GM12874 (cell line): ENCODE measurements around the gene RIMS1.

Source experiments
- TF ChIP-seq, protein P1 (sequence below): IDR thresholded peaks from 2 replicates; pipeline ENCODE4 v1.5.1; 2011; ENCODE audit warnings: low read depth, mild to moderate bottlenecking, control low read depth, low read length, moderate library complexity; ENCODE audit not compliant: insufficient read depth

RIMS1 gene, protein sequence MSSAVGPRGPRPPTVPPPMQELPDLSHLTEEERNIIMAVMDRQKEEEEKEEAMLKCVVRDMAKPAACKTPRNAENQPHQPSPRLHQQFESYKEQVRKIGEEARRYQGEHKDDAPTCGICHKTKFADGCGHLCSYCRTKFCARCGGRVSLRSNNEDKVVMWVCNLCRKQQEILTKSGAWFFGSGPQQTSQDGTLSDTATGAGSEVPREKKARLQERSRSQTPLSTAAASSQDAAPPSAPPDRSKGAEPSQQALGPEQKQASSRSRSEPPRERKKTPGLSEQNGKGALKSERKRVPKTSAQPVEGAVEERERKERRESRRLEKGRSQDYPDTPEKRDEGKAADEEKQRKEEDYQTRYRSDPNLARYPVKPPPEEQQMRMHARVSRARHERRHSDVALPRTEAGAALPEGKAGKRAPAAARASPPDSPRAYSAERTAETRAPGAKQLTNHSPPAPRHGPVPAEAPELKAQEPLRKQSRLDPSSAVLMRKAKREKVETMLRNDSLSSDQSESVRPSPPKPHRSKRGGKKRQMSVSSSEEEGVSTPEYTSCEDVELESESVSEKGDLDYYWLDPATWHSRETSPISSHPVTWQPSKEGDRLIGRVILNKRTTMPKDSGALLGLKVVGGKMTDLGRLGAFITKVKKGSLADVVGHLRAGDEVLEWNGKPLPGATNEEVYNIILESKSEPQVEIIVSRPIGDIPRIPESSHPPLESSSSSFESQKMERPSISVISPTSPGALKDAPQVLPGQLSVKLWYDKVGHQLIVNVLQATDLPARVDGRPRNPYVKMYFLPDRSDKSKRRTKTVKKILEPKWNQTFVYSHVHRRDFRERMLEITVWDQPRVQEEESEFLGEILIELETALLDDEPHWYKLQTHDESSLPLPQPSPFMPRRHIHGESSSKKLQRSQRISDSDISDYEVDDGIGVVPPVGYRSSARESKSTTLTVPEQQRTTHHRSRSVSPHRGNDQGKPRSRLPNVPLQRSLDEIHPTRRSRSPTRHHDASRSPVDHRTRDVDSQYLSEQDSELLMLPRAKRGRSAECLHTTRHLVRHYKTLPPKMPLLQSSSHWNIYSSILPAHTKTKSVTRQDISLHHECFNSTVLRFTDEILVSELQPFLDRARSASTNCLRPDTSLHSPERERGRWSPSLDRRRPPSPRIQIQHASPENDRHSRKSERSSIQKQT (N-terminal part only)

DNA sequence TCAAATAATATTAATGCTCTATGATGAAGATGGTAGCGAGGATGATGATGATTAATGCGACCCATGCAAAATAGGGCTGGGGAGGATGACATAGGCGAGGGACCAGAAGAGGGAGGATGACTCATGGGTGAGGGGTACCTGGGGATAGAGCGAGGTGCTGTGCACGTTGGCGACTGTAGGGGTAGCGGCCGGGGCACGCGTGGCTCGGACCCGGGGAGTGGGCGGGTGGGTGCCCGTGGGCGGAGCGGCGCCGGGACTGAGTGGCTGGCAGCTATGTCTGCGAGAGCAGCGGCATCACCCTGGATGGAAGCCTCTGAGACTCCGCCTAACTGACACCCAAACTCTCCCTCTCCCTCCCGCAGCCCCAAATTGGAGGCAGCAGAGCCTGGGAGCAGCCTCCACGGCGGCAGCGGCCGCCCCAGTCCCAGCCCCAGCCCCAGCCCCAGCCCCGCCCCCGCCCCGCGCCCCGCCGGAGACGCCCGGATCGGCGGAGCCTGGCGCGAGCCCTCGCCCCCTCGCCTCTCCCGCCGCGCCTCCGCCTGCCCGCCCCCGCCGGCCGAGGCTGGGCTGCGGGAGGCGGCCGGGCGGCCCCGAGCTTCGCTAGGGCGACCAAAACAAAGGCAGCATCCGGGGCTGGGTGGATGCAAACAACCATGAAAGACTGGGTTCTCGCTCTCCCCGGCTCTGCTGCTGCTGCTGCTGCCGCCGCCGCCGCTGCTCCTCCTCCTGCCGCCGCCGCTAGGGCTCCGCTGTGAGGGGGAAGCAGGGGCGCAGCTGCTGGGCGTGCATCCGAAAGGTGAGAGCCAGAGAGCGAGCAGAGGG lies at the start of gene RIMS1:
Gene RIMS1, plus strand, starts transcription at position 367 of the 822 bp plus-strand sequence. CDS start 474 bp downstream, outside the sequence.
- TF ChIP-seq, protein P1, sequence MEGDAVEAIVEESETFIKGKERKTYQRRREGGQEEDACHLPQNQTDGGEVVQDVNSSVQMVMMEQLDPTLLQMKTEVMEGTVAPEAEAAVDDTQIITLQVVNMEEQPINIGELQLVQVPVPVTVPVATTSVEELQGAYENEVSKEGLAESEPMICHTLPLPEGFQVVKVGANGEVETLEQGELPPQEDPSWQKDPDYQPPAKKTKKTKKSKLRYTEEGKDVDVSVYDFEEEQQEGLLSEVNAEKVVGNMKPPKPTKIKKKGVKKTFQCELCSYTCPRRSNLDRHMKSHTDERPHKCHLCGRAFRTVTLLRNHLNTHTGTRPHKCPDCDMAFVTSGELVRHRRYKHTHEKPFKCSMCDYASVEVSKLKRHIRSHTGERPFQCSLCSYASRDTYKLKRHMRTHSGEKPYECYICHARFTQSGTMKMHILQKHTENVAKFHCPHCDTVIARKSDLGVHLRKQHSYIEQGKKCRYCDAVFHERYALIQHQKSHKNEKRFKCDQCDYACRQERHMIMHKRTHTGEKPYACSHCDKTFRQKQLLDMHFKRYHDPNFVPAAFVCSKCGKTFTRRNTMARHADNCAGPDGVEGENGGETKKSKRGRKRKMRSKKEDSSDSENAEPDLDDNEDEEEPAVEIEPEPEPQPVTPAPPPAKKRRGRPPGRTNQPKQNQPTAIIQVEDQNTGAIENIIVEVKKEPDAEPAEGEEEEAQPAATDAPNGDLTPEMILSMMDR = peak; percentile 23; the same call in 1 of the 2 replicates

DNA sequence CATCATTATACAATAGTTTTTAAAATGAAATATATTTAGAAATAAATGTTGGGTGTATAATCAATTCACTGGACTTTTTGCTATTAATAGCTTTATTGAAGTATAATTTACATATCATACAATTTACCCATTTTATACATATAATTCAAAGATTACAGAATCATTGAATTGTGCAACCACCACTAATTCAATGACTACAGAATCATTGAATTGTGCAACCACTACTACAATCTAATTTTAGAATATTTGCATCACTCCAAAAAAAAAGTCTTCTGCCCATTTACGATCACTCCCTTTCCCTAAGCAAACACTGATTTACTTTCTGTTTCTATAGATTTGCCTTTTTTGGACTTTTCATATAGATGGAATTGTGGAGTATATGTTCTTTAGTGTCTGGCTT lies 35.1 kb upstream of the RIMS1 start:
- TF ChIP-seq, protein P1 = no peak

DNA sequence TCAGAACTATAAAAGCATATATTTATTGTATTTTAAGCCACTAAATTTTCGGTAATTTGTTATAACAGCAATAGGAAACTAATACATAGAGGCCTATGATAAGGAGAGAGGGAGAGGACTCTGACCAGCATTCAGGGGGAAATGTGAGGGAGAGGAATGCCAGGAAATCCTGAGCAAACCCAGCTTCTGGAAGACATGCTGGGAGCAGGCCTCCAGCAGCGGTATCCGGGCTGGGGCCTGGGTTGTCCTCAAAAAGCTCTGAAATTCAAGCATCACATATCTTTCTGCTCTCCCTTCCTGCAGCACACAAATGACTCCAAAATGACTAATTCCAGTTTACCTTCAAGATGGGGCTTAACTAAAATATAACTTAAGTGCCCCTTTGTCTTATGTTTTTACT lies 33.4 kb upstream of the RIMS1 start:
- TF ChIP-seq, protein P1 = no peak

DNA sequence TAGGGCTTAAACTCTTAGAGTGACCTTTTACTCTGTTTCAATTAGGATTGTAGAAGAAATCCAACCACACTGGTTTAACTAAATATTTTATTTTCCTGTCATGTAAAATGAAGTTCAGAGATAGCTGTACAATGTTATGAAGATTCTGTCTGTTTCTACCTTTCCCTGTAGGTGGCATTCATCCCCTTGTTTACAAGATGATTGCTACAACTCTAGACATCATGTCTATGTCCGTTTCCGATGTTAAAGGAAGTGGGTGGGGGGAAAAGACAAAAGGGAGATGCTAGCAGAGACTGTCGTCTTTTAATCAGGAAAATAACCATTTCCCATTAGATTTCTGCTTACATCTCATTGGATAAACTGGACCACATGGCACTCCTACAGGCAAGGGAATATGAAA lies 30.9 kb upstream of the RIMS1 start:
- TF ChIP-seq, protein P1 = no peak

DNA sequence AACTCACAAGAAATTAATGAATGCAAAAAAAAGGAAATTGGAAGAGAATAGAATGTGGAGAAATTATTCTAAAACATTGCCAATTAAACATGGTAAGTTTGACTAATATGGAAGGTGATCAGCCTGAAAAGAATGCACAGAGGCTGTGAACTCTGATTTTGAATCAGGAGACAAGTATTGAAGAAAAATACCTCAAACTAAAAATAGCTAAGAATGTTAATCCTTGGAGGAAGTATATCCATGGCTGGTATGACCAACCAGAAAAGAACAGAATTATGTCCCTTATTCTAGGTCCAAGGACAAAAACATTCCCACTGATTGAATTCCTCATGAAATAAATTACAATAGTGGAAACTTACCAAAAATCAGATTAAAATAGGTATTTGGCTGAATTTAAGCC lies 7.3 kb upstream of the RIMS1 start:
- TF ChIP-seq, protein P1 = no peak

- TF ChIP-seq, protein P1 = no peak
Observed at GRCh38 chr6:71887006-71887743, 825 bp downstream of the RIMS1 start.
